ENCODE measurements around the gene DISC1.

The DISC1 gene

DNA sequence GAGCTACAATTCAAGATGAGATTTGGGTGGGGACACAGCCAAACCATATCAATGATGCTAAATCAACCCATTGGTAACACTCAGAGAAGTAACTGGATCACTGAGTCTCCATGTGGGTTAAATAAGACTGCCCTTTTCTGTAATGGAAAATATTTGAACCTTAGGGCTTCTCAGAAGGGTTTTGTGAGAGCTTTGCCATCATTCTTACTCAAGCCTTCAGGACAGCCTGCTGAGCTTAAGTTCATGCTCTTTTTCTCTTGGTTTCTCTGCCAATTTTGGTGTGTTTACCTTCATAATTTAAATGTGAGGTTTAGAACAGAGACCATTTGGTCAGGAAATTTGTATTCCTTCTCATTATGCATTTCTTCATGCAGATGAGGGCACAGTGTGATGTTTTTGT is 74.7 kb downstream of the DISC1 start:
- no peak overlapping the region for H3K4me3 ChIP-seq (ENCODE audit: low read depth, low read length)
- DNase-seq (ENCODE audit: low read depth), result peak; percentile 81
- TF ChIP-seq, protein P1, sequence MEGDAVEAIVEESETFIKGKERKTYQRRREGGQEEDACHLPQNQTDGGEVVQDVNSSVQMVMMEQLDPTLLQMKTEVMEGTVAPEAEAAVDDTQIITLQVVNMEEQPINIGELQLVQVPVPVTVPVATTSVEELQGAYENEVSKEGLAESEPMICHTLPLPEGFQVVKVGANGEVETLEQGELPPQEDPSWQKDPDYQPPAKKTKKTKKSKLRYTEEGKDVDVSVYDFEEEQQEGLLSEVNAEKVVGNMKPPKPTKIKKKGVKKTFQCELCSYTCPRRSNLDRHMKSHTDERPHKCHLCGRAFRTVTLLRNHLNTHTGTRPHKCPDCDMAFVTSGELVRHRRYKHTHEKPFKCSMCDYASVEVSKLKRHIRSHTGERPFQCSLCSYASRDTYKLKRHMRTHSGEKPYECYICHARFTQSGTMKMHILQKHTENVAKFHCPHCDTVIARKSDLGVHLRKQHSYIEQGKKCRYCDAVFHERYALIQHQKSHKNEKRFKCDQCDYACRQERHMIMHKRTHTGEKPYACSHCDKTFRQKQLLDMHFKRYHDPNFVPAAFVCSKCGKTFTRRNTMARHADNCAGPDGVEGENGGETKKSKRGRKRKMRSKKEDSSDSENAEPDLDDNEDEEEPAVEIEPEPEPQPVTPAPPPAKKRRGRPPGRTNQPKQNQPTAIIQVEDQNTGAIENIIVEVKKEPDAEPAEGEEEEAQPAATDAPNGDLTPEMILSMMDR (conservative IDR thresholded peaks at IDR 0.05; ENCODE audit: low read depth, low read length), result no peak

DNA sequence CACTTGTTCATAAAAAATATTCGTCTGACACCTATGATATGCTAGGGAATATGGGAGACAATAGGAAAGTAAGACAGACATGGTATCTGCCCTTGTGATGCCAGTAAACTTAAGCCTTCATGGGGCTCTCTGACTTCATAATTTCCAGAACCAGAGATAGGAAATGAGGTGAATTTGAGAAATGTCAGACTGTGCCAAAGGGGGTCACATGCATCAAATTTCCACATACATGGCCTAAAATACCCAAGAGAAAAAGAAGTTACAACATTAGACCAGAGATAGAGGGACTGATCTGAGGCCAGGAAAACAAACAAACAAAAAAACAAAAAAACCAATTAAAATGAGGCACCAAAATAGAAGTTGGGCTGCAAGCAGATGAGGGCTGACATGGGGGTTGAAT is 75.7 kb downstream of the DISC1 start:
- H3K4me3 ChIP-seq (ENCODE audit: low read depth, low read length), result no peak overlapping the region
- peak; percentile 61 for DNase-seq (ENCODE audit: low read depth)
- TF ChIP-seq, protein P1 (conservative IDR thresholded peaks at IDR 0.05; ENCODE audit: low read depth, low read length), result no peak

DNA sequence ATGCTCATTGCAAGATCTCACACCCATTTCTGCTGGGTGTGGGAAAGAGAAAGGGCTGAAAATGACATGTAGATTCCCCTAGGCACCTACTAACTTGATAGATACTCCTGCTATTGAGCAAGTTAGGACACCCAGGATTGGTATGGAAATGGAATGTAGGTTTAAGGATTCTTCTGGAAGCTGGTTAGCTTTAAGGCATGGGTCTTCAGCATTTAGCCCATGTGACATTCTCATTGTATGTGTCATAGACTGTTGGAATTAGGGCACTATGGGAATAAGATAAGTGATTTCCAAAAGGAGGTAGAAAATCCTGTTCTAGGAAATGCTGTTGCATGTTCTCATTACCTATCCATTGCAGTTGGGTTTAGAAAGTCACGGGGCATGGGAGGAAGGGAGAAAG is 76.2 kb downstream of the DISC1 start:
- no peak overlapping the region for H3K4me3 ChIP-seq (ENCODE audit: low read depth, low read length)
- peak; percentile 47 for DNase-seq (ENCODE audit: low read depth)
- TF ChIP-seq, protein P1 (conservative IDR thresholded peaks at IDR 0.05; ENCODE audit: low read depth, low read length), result no peak

DNA sequence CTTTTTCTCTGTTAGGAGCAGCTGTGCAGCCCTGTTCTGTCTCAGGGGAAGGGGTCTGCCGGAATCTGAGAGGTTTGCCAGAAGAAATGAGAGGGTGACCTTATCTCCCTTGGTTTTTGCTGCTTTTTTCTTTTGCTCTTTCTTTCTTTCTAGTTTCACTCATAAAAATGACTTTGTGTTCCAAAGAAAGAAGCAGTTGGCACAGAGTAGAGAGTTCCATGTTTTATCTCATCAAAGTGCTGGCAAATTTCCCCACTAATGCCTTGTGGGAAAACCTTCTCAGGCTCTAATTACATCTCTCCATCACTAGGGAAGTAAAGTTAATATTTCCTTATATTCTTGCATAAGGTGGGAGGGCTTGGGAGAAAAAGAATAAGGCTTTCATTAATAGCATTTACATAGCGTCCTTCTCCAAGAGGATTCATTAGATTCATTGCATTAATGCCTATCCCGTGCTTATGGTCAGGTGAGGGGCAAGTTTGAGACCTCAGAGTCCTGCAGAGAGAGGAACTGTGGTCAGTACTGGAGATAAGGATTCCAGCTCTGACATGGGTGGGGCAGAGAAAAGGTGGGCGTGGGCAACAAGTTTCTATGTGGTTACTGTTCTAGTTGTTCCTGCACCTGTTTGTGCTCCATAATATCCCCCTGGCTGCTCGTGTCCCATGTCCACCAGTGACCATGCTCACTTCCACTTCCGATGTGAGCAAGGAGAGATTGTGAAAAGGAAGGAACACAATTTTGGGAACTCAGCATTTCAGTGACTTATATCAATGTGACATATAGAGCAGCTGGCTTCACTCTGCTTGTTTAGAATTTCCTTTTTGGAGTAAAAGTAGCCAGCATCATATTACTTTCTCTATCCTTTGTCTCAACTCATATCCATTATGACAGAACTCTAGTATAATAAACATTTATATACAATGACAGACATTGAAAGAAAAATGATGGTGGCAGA is 79.5 kb downstream of the DISC1 start:
- no peak for DNase-seq (ENCODE audit: low read depth)
- H3K4me3 ChIP-seq (ENCODE audit: low read depth, low read length), result no peak overlapping the region
- TF ChIP-seq, protein P1 (conservative IDR thresholded peaks at IDR 0.05; ENCODE audit: low read depth, low read length), result no peak

DNA sequence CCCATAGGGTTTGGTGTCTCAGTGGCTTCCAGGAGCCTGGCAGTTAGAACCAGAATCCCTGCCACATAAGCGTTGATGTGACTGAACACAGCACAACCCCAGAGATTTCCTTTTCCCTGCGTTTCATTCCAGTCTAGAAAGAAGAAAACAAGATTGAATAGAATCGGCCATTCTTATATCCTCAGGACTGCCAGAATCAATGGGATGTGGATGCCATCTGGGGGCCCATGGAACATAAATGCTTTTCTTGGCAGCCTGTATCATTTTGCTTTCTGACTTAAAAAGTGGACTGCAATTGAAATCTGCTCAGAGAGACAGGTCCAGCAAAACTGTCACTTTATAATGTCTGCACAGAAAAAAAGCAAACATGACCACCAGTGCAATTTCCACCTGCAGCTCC is 80.3 kb downstream of the DISC1 start:
- TF ChIP-seq, protein P1 (conservative IDR thresholded peaks at IDR 0.05; ENCODE audit: low read depth, low read length), result no peak

DNA sequence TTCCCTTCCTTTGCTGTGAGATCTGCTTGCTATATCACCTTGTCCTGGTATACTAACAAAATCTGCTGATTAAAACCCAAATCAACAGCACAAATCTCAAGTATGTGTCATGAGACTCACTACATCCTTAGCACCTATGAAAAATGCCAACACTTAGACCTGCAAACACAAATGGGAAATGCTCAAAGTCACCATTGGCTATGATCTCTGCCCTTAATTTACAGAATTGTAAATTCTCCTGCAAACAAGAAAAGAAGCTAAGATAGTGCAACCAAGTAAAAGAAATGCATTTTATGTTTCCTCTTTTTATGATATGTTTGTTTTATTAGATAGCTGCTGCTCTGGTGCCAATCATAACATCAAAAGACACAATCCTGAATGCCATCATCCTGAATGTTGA is 80.8 kb downstream of the DISC1 start:
- TF ChIP-seq, protein P1 (conservative IDR thresholded peaks at IDR 0.05; ENCODE audit: low read depth, low read length), result no peak
- no peak for DNase-seq (ENCODE audit: low read depth)
- H3K4me3 ChIP-seq (ENCODE audit: low read depth, low read length), result no peak overlapping the region

More for the DNA sequence above, 80.3 kb downstream of the DISC1 start:
- DNase-seq (ENCODE audit: low read depth), result no peak
- H3K4me3 ChIP-seq (ENCODE audit: low read depth, low read length), result no peak overlapping the region

DNA sequence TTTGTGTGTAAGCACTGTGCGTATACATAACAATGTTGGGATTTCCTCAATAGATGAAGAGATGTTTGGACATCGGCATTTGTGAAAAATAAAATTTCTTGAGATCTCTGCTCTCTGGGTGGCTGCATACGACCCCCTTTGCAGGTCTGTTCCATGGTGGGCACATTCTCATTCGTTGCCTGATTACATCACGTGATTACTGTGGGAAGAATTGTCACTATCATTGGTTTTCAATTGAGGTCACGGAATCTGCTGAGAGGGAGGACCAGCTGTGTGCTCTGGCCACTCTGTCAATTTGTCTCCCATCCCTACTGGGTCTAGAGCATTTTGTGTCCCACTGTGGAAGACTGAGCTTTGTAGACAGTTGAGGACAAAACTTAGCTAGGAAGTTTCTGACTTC is 81.8 kb downstream of the DISC1 start:
- H3K4me3 ChIP-seq (ENCODE audit: low read depth, low read length), result no peak overlapping the region
- DNase-seq (ENCODE audit: low read depth), result no peak
- TF ChIP-seq, protein P1 (conservative IDR thresholded peaks at IDR 0.05; ENCODE audit: low read depth, low read length), result no peak
